ENCODE data around the gene CDH4.

DNA sequence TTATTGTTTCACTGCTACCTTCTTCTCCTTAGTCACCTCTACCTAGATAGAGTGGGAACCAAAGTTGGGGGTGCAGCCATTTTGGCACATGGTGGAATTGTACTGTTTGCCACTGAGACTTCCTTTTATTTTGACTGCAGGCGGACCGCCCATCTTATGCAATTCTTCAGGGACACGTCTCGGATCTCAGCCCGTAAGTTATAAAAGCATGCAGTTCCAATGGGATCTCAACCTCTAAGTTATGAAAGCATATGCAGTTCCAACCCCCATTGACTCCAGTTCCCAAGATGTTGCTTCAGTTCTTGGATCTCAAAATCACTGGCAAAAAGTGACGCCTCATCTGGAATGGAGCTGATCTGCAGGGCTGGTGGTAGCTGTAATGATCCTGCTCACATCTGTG, 41.2 kb upstream of the CDH4 start:
- TF ChIP-seq, protein P1, sequence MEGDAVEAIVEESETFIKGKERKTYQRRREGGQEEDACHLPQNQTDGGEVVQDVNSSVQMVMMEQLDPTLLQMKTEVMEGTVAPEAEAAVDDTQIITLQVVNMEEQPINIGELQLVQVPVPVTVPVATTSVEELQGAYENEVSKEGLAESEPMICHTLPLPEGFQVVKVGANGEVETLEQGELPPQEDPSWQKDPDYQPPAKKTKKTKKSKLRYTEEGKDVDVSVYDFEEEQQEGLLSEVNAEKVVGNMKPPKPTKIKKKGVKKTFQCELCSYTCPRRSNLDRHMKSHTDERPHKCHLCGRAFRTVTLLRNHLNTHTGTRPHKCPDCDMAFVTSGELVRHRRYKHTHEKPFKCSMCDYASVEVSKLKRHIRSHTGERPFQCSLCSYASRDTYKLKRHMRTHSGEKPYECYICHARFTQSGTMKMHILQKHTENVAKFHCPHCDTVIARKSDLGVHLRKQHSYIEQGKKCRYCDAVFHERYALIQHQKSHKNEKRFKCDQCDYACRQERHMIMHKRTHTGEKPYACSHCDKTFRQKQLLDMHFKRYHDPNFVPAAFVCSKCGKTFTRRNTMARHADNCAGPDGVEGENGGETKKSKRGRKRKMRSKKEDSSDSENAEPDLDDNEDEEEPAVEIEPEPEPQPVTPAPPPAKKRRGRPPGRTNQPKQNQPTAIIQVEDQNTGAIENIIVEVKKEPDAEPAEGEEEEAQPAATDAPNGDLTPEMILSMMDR (IDR thresholded peaks at IDR 0.05), result no peak
- TF ChIP-seq POLR2A (IDR thresholded peaks at IDR 0.05), result no peak
